HCT116 (cell line): ENCODE measurements around the gene HIVEP1. TPM values are rescaled to one million over a fixed set of nuclear protein-coding genes. Genes with fewer than 3 reads are reported as not detected.

Experiments
- ATAC-seq: fragments of 200-7000 bp; cut with Tn5 transposase; 2 replicates; pipeline ENCODE4 v1.9.1; 2020; ENCODE audit warnings: mild to moderate bottlenecking, moderate library complexity
- BruUV-seq: library from RNA; stranded (reverse); fragments of 400-500 nt; replicated peaks from 2 replicates; lab custom pipeline; 2021; lab: Mats Ljungman, UMichigan
- CTCF ChIA-PET: fragments of 300-600 bp; sonication (Branson Sonifier 250); formaldehyde crosslinking; loops from one replicate; lab custom pipeline; 2021; ENCODE audit warnings: antibody characterized with exemption; lab: Charles Lee
- POLR2A ChIA-PET: fragments of 300-600, 350-600 bp; sonication (Branson Sonifier 250); formaldehyde crosslinking; loops from one replicate; lab custom pipeline; 2021; ENCODE audit warnings: antibody characterized with exemption; lab: Charles Lee
- RAD21 ChIA-PET, 2 experiments: fragments of 300-600 bp; sonication (Branson Sonifier 250); formaldehyde crosslinking; loops; one replicate each; lab custom pipeline; 2023; ENCODE audit warnings: low total read pairs in 2 of 2; ENCODE audit not compliant: uncharacterized antibody in 2 of 2, unreplicated experiment in 2 of 2, low non-redundant PET in 1 of 2; lab: Charles Lee
- DNase-seq: peaks from one replicate; pipeline ENCODE4 v3.0.0-alpha.2; 2010; ENCODE audit warnings: low read depth, low spot score
- H2AFZ ChIP-seq: fragments of 200-600 bp; shearing (Covaris generic), sonication (generic); 2 replicates; pipeline ENCODE4 v1.6.1; 2017; ENCODE audit warnings: low read depth, mixed run types, mixed read lengths, antibody characterized with exemption, low read length; ENCODE audit not compliant: poor library complexity, severe bottlenecking
- H3K27ac ChIP-seq: 2 replicates; pipeline ENCODE4 v1.5.1; 2012; ENCODE audit warnings: low read depth, low read length
- H3K27me3 ChIP-seq: fragments of 200-600 bp; sonication (generic); 2 replicates; pipeline ENCODE4 v1.6.1; 2016; ENCODE audit warnings: mixed run types, low read length, mixed read lengths; ENCODE audit not compliant: insufficient read depth
- H3K36me3 ChIP-seq, 2 experiments: fragments of 200-500 bp in 1 of 2; fragments of 200-600 bp in 1 of 2; sonication (Bioruptor generic) in 1 of 2; sonication (generic) in 1 of 2; 2 replicates each; pipeline versions ENCODE4 v1.5.1 to v1.6.1; 2014 to 2016; ENCODE audit warnings: low read length in 2 of 2, inconsistent platforms in 1 of 2, mixed read lengths in 1 of 2, mixed run types in 1 of 2; ENCODE audit not compliant: insufficient read depth in 2 of 2, control insufficient read depth in 1 of 2
- H3K4me1 ChIP-seq, 2 experiments: fragments of 200-600 bp in 1 of 2; sonication (generic) in 1 of 2; 2 replicates each; pipeline versions ENCODE4 v1.5.1 to v1.6.1; 2012 to 2017; ENCODE audit warnings: low read length in 2 of 2, inconsistent platforms in 1 of 2, mild to moderate bottlenecking in 1 of 2, mixed read lengths in 1 of 2, mixed run types in 1 of 2, moderate library complexity in 1 of 2; ENCODE audit not compliant: insufficient read depth in 2 of 2, control insufficient read depth in 1 of 2
- H3K4me2 ChIP-seq: fragments of 200-600 bp; sonication (generic); 2 replicates; pipeline ENCODE4 v1.6.1; 2017; ENCODE audit warnings: mixed run types, low read length, mixed read lengths
- H3K4me3 ChIP-seq, 2 experiments: fragments of 200-600 bp in 1 of 2; sonication (generic) in 1 of 2; replicated peaks in 1 of 2; 2 replicates each; pipeline ENCODE4 v1.5.1; 2011 to 2016; ENCODE audit warnings: low read length in 2 of 2, control low read depth in 1 of 2, low read depth in 1 of 2, mild to moderate bottlenecking in 1 of 2, mixed read lengths in 1 of 2, mixed run types in 1 of 2
- H3K79me2 ChIP-seq: fragments of 200-600 bp; sonication (generic); 2 replicates; pipeline ENCODE4 v1.6.1; 2017; ENCODE audit warnings: mild to moderate bottlenecking, mixed run types, low read length, moderate library complexity, mixed read lengths; ENCODE audit not compliant: insufficient read depth
- H3K9ac ChIP-seq: fragments of 200-600 bp; sonication (generic); 2 replicates; pipeline ENCODE4 v1.6.1; 2016; ENCODE audit warnings: low read length, mixed read lengths
- H3K9me2 ChIP-seq: fragments of 200-600 bp; sonication (generic), shearing (Covaris generic); 2 replicates; pipeline ENCODE4 v1.6.1; 2017; ENCODE audit warnings: mixed run types, mild to moderate bottlenecking, moderate library complexity; ENCODE audit not compliant: insufficient read depth
- H3K9me3 ChIP-seq, 2 experiments: fragments of 200-500 bp in 1 of 2; fragments of 200-600 bp in 1 of 2; sonication (Bioruptor generic) in 1 of 2; sonication (generic) in 1 of 2; 2 replicates each; pipeline ENCODE4 v1.6.1; 2014 to 2017; ENCODE audit warnings: low read length in 2 of 2, mixed read lengths in 2 of 2, inconsistent platforms in 1 of 2, low read depth in 1 of 2, mild to moderate bottlenecking in 1 of 2, mixed run types in 1 of 2, moderate library complexity in 1 of 2; ENCODE audit not compliant: control insufficient read depth in 1 of 2, insufficient read depth in 1 of 2
- H4K20me1 ChIP-seq: fragments of 200-600 bp; sonication (generic), shearing (Covaris generic); 2 replicates; pipeline ENCODE4 v1.6.1; 2017; ENCODE audit warnings: mixed run types, mild to moderate bottlenecking, moderate library complexity; ENCODE audit not compliant: insufficient read depth
- CEBPB ChIP-seq: IDR thresholded peaks from 2 replicates; pipeline ENCODE4 v1.6.1; 2012; ENCODE audit warnings: low read depth
- CTCF ChIP-seq, 3 experiments: fragments of 200-600 bp in 1 of 3; sonication (generic) in 1 of 3; IDR thresholded peaks in 2 of 3; conservative IDR thresholded peaks in 1 of 3; 2 replicates each; pipeline ENCODE4 v1.5.1; 2012 to 2017; ENCODE audit warnings: low read depth in 2 of 3, low read length in 2 of 3, antibody characterized with exemption in 1 of 3, borderline replicate concordance in 1 of 3, control low read depth in 1 of 3, mild to moderate bottlenecking in 1 of 3, mixed read lengths in 1 of 3, mixed run types in 1 of 3, moderate library complexity in 1 of 3; ENCODE audit not compliant: insufficient read depth in 1 of 3
- EGR1 ChIP-seq: IDR thresholded peaks from 2 replicates; pipeline ENCODE4 v1.6.1; 2012; ENCODE audit warnings: low read depth
- EZH2 ChIP-seq: fragments of 200-600 bp; sonication (generic); IDR thresholded peaks from 2 replicates; pipeline ENCODE4 v1.6.1; 2017; ENCODE audit warnings: antibody characterized with exemption, mixed run types
- JUND ChIP-seq: IDR thresholded peaks from 2 replicates; pipeline ENCODE4 v1.6.1; 2012
- POLR2AphosphoS5 ChIP-seq: IDR thresholded peaks from 2 replicates; pipeline ENCODE4 v1.6.1; 2011; ENCODE audit warnings: mild to moderate bottlenecking, low read depth, low read length, moderate library complexity
- RAD21 ChIP-seq: IDR thresholded peaks from 2 replicates; pipeline ENCODE4 v1.6.1; 2012; ENCODE audit warnings: low read depth, mild to moderate bottlenecking
- TCF7L2 ChIP-seq: IDR thresholded peaks from 2 replicates; pipeline ENCODE4 v1.7.0; 2011; ENCODE audit warnings: borderline replicate concordance, inconsistent platforms; ENCODE audit not compliant: insufficient read depth, insufficient read length; ENCODE audit errors: extremely low read depth
- YY1 ChIP-seq: IDR thresholded peaks from 2 replicates; pipeline ENCODE4 v1.6.1; 2011; ENCODE audit warnings: low read length, low read depth, moderate library complexity, mild to moderate bottlenecking; ENCODE audit not compliant: insufficient replicate concordance; ENCODE audit errors: extremely low read depth
- intact Hi-C: fragments of 100-400 bp; cut with micrococcal nuclease; formaldehyde crosslinking; loops from 2 replicates; pipeline ENCODE4 v1.10.0; 2022
- total RNA-seq: library from RNA; stranded (reverse); gene quantifications from one replicate; pipeline ENCODE4 v1.2.1, GENCODE V29; 2021; ENCODE audit not compliant: unreplicated experiment

Gene HIVEP1
- total RNA-seq, 1 experiment from 2014 or later, result 11.2 TPM

GRCh38 chr6:12138936-12139335, 126.8 kb downstream of the HIVEP1 start:
- no TSS peak for BruUV-seq
- ATAC-seq (no peak), DNase-seq (no peak)

DNA sequence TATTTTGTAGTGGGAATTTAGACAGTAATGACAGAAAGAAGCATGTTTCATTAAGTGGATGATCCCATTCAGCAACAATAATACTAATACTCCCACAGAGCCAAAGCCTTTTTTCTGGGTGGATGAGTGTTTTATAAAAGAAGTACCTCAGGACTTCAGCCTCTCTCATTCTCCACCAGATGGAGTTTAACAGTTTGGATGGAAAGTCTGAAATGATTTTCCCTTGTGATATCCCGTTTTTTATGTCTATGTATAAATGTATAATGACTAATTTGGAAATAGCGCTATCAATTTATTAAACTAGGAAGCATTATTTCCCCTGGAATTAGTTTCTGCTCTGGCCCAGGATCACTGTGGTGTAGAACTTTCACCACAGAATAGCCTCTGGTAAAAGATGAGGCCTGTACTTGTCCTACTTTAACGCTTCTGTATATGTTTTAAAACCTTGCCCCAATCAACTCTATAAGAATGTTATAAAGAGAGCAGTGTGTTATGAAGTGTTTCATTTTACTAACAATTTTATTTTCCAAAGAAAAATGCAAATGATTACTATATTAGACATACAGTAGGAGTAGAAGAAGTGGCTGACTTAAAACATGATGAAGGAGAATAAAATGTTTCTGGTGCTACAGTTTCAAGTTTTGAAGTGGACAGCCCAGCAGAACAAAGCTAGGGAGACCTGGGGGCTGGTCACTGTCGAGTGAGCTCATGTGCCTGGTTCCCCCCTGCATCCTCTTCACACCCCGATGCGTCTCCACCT, 135.6 kb downstream of the HIVEP1 start:
- H4K20me1 ChIP-seq, result no peaks in the 10 kb centered on the region
- RAD21 ChIA-PET, result no interaction called here
- TF ChIP-seq YY1 (no peak), CTCF (IDR thresholded peaks at IDR 0.05 in 2 of 3, conservative IDR thresholded peaks at IDR 0.05 in 1 of 3; ENCODE audit: borderline replicate concordance in 1 of 3, insufficient read depth in 1 of 3, low read depth in 2 of 3, low read length in 2 of 3) (peak in 2 of 3 experiments; percentile 9 to 24; a peak in 1 of 6 replicates), POLR2AphosphoS5 (no peak), EGR1 (no peak), CEBPB (no peak), EZH2 (no peak), TCF7L2 (no peak)
- TF ChIP-seq, all 23 proteins: peak for 1
- no peaks in the 10 kb centered on the region for H3K9me2 ChIP-seq
- H3K36me3 ChIP-seq, result no peaks in the 10 kb centered on the region
- H3K4me2 ChIP-seq, result no peak overlapping the region
- no peaks in the 10 kb centered on the region for H3K9me3 ChIP-seq
- H3K27ac ChIP-seq, result no peak overlapping the region
- H2AFZ ChIP-seq, result no peak overlapping the region
- DNase-seq (no peak), ATAC-seq (no peak)
- POLR2A ChIA-PET, result no interaction called here
- no peaks in the 10 kb centered on the region for H3K27me3 ChIP-seq
- CTCF ChIA-PET, result no interaction called here
- peaks cover 0 to 10% of the 10 kb centered on the region in 2 experiments; a peak in 2 of 4 replicates for H3K4me1 ChIP-seq
- no peak overlapping the region for H3K4me3 ChIP-seq
- BruUV-seq, result no TSS peak
- no peaks in the 10 kb centered on the region for H3K79me2 ChIP-seq
- intact Hi-C loops, result no loop called here
- no peak overlapping the region for H3K9ac ChIP-seq

More at GRCh38 chr6:12138936-12139335, 126.8 kb downstream of the HIVEP1 start:
- Histone ChIP-seq H3K36me3 (no peaks in the 10 kb centered on the region), H3K4me2 (no peak overlapping the region), H4K20me1 (no peaks in the 10 kb centered on the region), H3K4me1 (peaks cover 0 to 2% of the 10 kb centered on the region in 2 experiments; a peak in 1 of 4 replicates), H3K4me3 (no peak overlapping the region), H3K27ac (no peak overlapping the region), H3K79me2 (no peaks in the 10 kb centered on the region), H3K9ac (no peak overlapping the region), H2AFZ (no peak overlapping the region), H3K9me3 (no peaks in the 10 kb centered on the region), H3K9me2 (no peaks in the 10 kb centered on the region), H3K27me3 (no peaks in the 10 kb centered on the region)
- intact Hi-C loops, result no loop called here
- ChIA-PET POLR2A (no interaction called here), CTCF (no interaction called here), RAD21 (no interaction called here)
- TF ChIP-seq EGR1, result no peak
- TF ChIP-seq JUND, result no peak
- no peak for TF ChIP-seq RAD21
- no peak for TF ChIP-seq EZH2
